ENCODE results near the gene APLF.
"Not testable (repeated sequence)": the region's sequence is repeated elsewhere in the genome, so short reads cannot be mapped to it uniquely, and the experiment has no call there.

The APLF gene

GRCh38 chr2:68512966-68513365 is 45.6 kb downstream of the APLF start:
- H3K4me1 ChIP-seq (ENCODE audit: control insufficient read depth, insufficient read depth, low read length), result no peaks in the 10 kb centered on the region
- H3K36me3 ChIP-seq (ENCODE audit: control insufficient read depth, insufficient read depth, low read length, severe bottlenecking), result peaks cover 4% of the 10 kb centered on the region
- no peak for DNase-seq (ENCODE audit: low read depth)
- no peak overlapping the region for H3K4me3 ChIP-seq (ENCODE audit: low read length)
- H3K9ac ChIP-seq (ENCODE audit: low read length), result no peak overlapping the region
- no peaks in the 10 kb centered on the region for H3K27me3 ChIP-seq (replicated peaks; ENCODE audit: control insufficient read depth, insufficient read depth, low read length)
- H3K9me3 ChIP-seq (ENCODE audit: control insufficient read depth, low read length), result no peaks in the 10 kb centered on the region

GRCh38 chr2:68514316-68514929 is 47.0 kb downstream of the APLF start:
- no peak for DNase-seq (ENCODE audit: low read depth)

DNA sequence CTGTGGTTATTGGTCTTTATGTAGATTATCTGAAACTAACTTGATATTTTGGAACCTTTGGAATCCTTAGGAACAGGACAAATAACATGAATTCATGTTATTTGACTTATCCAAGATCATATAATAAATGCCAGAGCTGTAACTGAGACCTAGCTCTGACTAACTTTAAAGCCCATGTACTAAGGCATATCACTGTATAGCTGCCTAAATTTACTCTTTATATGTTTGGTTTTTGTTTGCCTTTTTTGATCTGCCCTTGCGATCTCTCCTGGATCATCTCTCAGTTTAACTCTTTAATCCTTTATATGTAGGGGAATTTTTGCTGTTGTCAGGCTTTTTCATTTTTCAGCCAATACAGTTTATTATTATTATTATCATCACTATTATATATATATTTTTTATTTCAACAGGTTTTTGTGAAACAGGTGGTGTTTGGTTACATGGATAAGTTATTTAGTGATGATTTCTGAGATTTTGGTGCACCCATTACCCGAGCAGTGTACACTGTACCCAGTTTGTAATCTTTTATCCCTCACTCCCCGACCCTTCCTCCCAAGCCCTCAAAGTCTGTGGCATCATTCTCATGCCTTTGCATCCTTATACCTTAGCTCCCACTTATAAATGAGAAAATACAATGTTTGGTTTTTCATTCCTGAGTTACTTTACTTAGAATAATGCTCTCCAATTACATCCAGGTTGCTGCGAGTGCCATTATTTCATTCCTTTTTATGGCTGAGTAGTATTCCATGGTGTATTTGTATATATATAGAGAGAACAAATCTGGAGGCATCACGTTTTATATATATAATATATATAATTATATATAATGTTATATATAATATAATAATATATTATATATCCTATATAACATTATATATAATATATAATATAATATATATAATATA is 48.9 kb downstream of the APLF start:
- H3K9ac ChIP-seq (ENCODE audit: low read length), result no peak overlapping the region
- no peaks in the 10 kb centered on the region for H3K4me1 ChIP-seq (ENCODE audit: control insufficient read depth, insufficient read depth, low read length)
- no peak overlapping the region for H3K4me3 ChIP-seq (ENCODE audit: low read length)
- no peaks in the 10 kb centered on the region for H3K9me3 ChIP-seq (ENCODE audit: control insufficient read depth, low read length)
- no peaks in the 10 kb centered on the region for H3K36me3 ChIP-seq (ENCODE audit: control insufficient read depth, insufficient read depth, low read length, severe bottlenecking)
- no peaks in the 10 kb centered on the region for H3K27me3 ChIP-seq (replicated peaks; ENCODE audit: control insufficient read depth, insufficient read depth, low read length)
- DNase-seq (ENCODE audit: low read depth), result no peak

More at GRCh38 chr2:68514316-68514929, 47.0 kb downstream of the APLF start:
- H3K4me3 ChIP-seq (ENCODE audit: low read length), result no peak overlapping the region
- no peaks in the 10 kb centered on the region for H3K9me3 ChIP-seq (ENCODE audit: control insufficient read depth, low read length)
- H3K4me1 ChIP-seq (ENCODE audit: control insufficient read depth, insufficient read depth, low read length), result no peaks in the 10 kb centered on the region
- no peaks in the 10 kb centered on the region for H3K36me3 ChIP-seq (ENCODE audit: control insufficient read depth, insufficient read depth, low read length, severe bottlenecking)
- no peak overlapping the region for H3K9ac ChIP-seq (ENCODE audit: low read length)
- no peaks in the 10 kb centered on the region for H3K27me3 ChIP-seq (replicated peaks; ENCODE audit: control insufficient read depth, insufficient read depth, low read length)

DNA sequence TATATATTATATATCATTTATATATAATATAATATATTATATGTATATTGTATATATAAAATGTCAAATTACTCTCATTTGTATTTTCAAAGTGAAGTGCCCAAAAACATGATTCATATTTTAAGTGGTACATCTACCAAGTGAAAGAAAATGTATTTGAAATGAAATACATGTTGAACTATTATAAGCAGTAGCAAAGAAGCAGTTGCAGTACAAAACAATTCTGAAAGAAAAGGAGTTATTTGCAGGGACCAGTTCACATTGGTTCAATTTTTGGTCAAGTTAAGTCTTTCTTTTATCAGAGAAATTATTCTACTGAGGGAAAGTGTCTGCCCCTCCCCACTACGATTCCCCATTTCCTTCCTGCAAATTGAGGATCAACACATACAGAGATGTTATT is 51.9 kb downstream of the APLF start:
- no peaks in the 10 kb centered on the region for H3K36me3 ChIP-seq (ENCODE audit: control insufficient read depth, insufficient read depth, low read length, severe bottlenecking)
- H3K9me3 ChIP-seq (ENCODE audit: control insufficient read depth, low read length), result no peaks in the 10 kb centered on the region
- no peak overlapping the region for H3K4me3 ChIP-seq (ENCODE audit: low read length)
- no peaks in the 10 kb centered on the region for H3K4me1 ChIP-seq (ENCODE audit: control insufficient read depth, insufficient read depth, low read length)
- DNase-seq (ENCODE audit: low read depth), result no peak
- H3K9ac ChIP-seq (ENCODE audit: low read length), result no peak overlapping the region
- no peaks in the 10 kb centered on the region for H3K27me3 ChIP-seq (replicated peaks; ENCODE audit: control insufficient read depth, insufficient read depth, low read length)

- H3K9ac ChIP-seq (ENCODE audit: low read length), result no peak overlapping the region
- no peak overlapping the region for H3K4me3 ChIP-seq (ENCODE audit: low read length)
- H3K27me3 ChIP-seq (replicated peaks; ENCODE audit: control insufficient read depth, insufficient read depth, low read length), result no peaks in the 10 kb centered on the region
- no peaks in the 10 kb centered on the region for H3K4me1 ChIP-seq (ENCODE audit: control insufficient read depth, insufficient read depth, low read length)
- DNase-seq (ENCODE audit: low read depth), result no peak
- H3K36me3 ChIP-seq (ENCODE audit: control insufficient read depth, insufficient read depth, low read length, severe bottlenecking), result no peaks in the 10 kb centered on the region
- H3K9me3 ChIP-seq (ENCODE audit: control insufficient read depth, low read length), result no peaks in the 10 kb centered on the region
These were observed 53.7 kb downstream of the APLF start for GRCh38 chr2:68521037-68521436.

- H3K4me3 ChIP-seq (ENCODE audit: low read length); DNase-seq (ENCODE audit: low read depth); H3K36me3 ChIP-seq (ENCODE audit: control insufficient read depth, insufficient read depth, low read length, severe bottlenecking); H3K9me3 ChIP-seq (ENCODE audit: control insufficient read depth, low read length); H3K9ac ChIP-seq (ENCODE audit: low read length); H3K27me3 ChIP-seq (replicated peaks; ENCODE audit: control insufficient read depth, insufficient read depth, low read length); H3K4me1 ChIP-seq (ENCODE audit: control insufficient read depth, insufficient read depth, low read length): not testable (repeated sequence)
These were observed 59.6 kb downstream of the APLF start for GRCh38 chr2:68526943-68527342.

DNA sequence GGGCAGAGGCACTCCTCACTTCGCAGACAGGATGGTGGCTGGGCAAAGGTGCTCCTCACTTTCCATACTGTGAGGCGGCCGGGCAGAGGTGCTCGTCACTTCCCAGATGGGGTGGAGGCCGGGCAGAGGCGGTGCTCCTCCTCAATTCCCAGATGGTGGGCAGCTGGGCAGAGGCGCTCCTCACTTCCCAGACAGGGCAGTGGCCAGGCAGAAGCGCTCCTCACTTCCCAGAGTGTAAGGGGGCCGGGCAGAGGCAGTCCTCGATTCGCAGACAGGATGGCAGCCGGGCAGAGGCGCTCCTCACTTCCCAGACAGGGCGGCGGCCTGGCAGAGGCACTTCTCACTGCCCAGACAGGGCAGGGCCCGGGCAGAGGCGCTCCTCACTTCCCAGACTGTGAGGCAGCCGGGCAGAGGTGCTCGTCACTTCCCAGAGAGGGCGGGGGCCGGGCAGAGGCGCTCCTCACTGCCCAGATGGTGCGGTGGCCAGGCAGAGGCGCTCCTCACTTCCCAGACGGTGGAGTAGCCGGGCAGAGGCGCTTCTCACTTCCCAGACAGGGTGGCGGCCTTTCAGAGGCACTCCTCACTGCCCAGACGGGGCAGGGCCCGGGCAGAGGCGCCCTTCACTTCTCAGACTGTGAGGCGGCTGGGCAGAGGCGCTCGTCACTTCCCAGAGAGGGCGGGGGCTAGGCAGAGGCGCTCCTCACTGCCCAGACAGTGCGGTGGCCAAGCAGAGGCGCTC is 60.1 kb downstream of the APLF start:
- H3K4me3 ChIP-seq (ENCODE audit: low read length); H3K9me3 ChIP-seq (ENCODE audit: control insufficient read depth, low read length); DNase-seq (ENCODE audit: low read depth); H3K9ac ChIP-seq (ENCODE audit: low read length); H3K4me1 ChIP-seq (ENCODE audit: control insufficient read depth, insufficient read depth, low read length); H3K27me3 ChIP-seq (replicated peaks; ENCODE audit: control insufficient read depth, insufficient read depth, low read length); H3K36me3 ChIP-seq (ENCODE audit: control insufficient read depth, insufficient read depth, low read length, severe bottlenecking): not testable (repeated sequence)

DNA sequence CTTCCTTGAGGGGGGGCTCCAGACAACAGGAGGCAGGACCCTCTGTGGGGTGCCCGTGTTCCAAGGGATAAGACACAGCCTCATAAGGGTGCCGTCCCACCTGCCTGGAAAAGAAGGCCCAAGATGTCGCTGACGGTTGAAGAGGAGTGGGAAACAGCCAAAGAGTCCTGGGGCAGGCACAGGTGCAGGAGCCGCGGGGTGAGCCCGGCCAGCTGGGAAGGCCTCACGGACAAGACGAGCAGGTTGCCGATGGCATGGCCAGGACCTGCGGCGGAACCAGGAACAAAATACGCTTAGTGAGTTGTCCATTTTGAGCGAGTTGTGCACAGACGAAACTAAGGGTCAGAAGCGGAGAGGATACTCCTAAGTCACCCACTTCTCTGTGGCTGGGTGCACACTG is 61.8 kb downstream of the APLF start:
- not testable (repeated sequence) for H3K9me3 ChIP-seq (ENCODE audit: control insufficient read depth, low read length); H3K27me3 ChIP-seq (replicated peaks; ENCODE audit: control insufficient read depth, insufficient read depth, low read length); H3K4me1 ChIP-seq (ENCODE audit: control insufficient read depth, insufficient read depth, low read length); DNase-seq (ENCODE audit: low read depth); H3K4me3 ChIP-seq (ENCODE audit: low read length); H3K36me3 ChIP-seq (ENCODE audit: control insufficient read depth, insufficient read depth, low read length, severe bottlenecking); H3K9ac ChIP-seq (ENCODE audit: low read length)

- H3K4me3 ChIP-seq (ENCODE audit: low read length); H3K9ac ChIP-seq (ENCODE audit: low read length); H3K36me3 ChIP-seq (ENCODE audit: control insufficient read depth, insufficient read depth, low read length, severe bottlenecking); H3K27me3 ChIP-seq (replicated peaks; ENCODE audit: control insufficient read depth, insufficient read depth, low read length); H3K9me3 ChIP-seq (ENCODE audit: control insufficient read depth, low read length); H3K4me1 ChIP-seq (ENCODE audit: control insufficient read depth, insufficient read depth, low read length); DNase-seq (ENCODE audit: low read depth): not testable (repeated sequence)
These were observed 62.3 kb downstream of the APLF start for GRCh38 chr2:68529651-68530050.

- Histone ChIP-seq H3K36me3 (ENCODE audit: control insufficient read depth, insufficient read depth, low read length, severe bottlenecking) (no peaks in the 10 kb centered on the region), H3K27me3 (replicated peaks; ENCODE audit: control insufficient read depth, insufficient read depth, low read length) (no peaks in the 10 kb centered on the region), H3K9ac (ENCODE audit: low read length) (no peak overlapping the region), H3K4me1 (ENCODE audit: control insufficient read depth, insufficient read depth, low read length) (peaks cover 9% of the 10 kb centered on the region), H3K9me3 (ENCODE audit: control insufficient read depth, low read length) (no peaks in the 10 kb centered on the region), H3K4me3 (ENCODE audit: low read length) (no peak overlapping the region)
- no peak for DNase-seq (ENCODE audit: low read depth)
These were observed 68.6 kb downstream of the APLF start for GRCh38 chr2:68536000-68536399.

DNA sequence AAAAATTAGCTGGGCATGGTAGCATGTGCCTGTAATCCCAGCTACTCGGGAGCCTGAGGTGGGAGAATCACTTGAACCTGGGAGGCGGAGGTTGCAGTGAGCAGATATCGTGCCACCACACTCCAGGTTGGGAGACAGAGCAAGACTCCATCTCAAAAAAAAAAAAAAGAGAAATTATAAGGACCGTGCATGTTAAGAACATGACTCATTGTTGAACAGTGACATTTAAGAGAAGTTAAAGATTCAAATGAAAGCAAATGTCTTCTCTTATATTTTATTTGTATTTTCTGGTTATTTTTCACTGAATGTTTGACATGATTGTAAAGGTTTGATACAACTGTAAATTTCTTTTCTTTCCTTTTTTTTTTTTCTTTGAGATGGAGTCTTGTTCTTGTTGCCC is 69.6 kb downstream of the APLF start:
- H3K4me1 ChIP-seq (ENCODE audit: control insufficient read depth, insufficient read depth, low read length), result peaks cover 9% of the 10 kb centered on the region
- DNase-seq (ENCODE audit: low read depth), result no peak

More for the DNA sequence above, 69.6 kb downstream of the APLF start:
- H3K9me3 ChIP-seq (ENCODE audit: control insufficient read depth, low read length), result no peaks in the 10 kb centered on the region
- H3K9ac ChIP-seq (ENCODE audit: low read length), result no peak overlapping the region
- no peak overlapping the region for H3K4me3 ChIP-seq (ENCODE audit: low read length)
- no peaks in the 10 kb centered on the region for H3K36me3 ChIP-seq (ENCODE audit: control insufficient read depth, insufficient read depth, low read length, severe bottlenecking)
- no peaks in the 10 kb centered on the region for H3K27me3 ChIP-seq (replicated peaks; ENCODE audit: control insufficient read depth, insufficient read depth, low read length)

All from adipocyte (in vitro differentiated cells).